ENCODE measurements around the gene SLC39A11. TPM values are rescaled to one million over a fixed set of nuclear protein-coding genes. Genes with fewer than 3 reads are reported as not detected.
"Not testable (repeated sequence)": the region's sequence is repeated elsewhere in the genome, so short reads cannot be mapped to it uniquely, and the experiment has no call there.

Gene SLC39A11
- total RNA-seq, 2 experiments from 2014 or later, result 25.6 to 51.5 TPM

GRCh38 chr17:72786209-72786608 is 306.3 kb downstream of the SLC39A11 start:
- H3K36me3 ChIP-seq (ENCODE audit: insufficient read depth, low read length), result no peaks in the 10 kb centered on the region; the same call in 1 of the 2 replicates
- no peaks in the 10 kb centered on the region for H3K4me1 ChIP-seq (ENCODE audit: insufficient read depth, low read length, poor library complexity, severe bottlenecking)
- no peaks in the 10 kb centered on the region for H3K9me2 ChIP-seq (ENCODE audit: insufficient read depth, low read length)
- POLR2A ChIA-PET, result interaction anchor here (0.6 to 1.7 kb wide), 2 partner anchors 11 to 1734 kb away, joined by 3 to 7 read pairs; no protein-coding TSS in a partner anchor
- H3K4me3 ChIP-seq (ENCODE audit: low read depth, low read length, poor library complexity, severe bottlenecking), result no peak overlapping the region
- intact Hi-C loops (cut with micrococcal nuclease; ENCODE audit: unreplicated experiment), result no loop called here
- DNase-seq (ENCODE audit: low spot score), result no peak
- no peaks in the 10 kb centered on the region for H4K20me1 ChIP-seq (ENCODE audit: insufficient read depth, low read length)
- BruUV-seq (replicated peaks), result no TSS peak
- CTCF ChIA-PET (ENCODE audit: unreplicated experiment), result no interaction called here
- no peaks in the 10 kb centered on the region for H3K79me2 ChIP-seq (ENCODE audit: insufficient read depth, low read depth, low read length)
- no peak for TF ChIP-seq EZH2phosphoT487 (IDR thresholded peaks at IDR 0.05; ENCODE audit: borderline replicate concordance, low read depth, low read length)
- TF ChIP-seq, protein P1, sequence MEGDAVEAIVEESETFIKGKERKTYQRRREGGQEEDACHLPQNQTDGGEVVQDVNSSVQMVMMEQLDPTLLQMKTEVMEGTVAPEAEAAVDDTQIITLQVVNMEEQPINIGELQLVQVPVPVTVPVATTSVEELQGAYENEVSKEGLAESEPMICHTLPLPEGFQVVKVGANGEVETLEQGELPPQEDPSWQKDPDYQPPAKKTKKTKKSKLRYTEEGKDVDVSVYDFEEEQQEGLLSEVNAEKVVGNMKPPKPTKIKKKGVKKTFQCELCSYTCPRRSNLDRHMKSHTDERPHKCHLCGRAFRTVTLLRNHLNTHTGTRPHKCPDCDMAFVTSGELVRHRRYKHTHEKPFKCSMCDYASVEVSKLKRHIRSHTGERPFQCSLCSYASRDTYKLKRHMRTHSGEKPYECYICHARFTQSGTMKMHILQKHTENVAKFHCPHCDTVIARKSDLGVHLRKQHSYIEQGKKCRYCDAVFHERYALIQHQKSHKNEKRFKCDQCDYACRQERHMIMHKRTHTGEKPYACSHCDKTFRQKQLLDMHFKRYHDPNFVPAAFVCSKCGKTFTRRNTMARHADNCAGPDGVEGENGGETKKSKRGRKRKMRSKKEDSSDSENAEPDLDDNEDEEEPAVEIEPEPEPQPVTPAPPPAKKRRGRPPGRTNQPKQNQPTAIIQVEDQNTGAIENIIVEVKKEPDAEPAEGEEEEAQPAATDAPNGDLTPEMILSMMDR (conservative IDR thresholded peaks at IDR 0.05; ENCODE audit: low read length), result no peak
- no peak overlapping the region for H2AFZ ChIP-seq (ENCODE audit: low read length)
- H3K27ac ChIP-seq (ENCODE audit: low read depth, low read length, poor library complexity, severe bottlenecking), result no peak overlapping the region
- no peaks in the 10 kb centered on the region for H3K9me3 ChIP-seq (ENCODE audit: low read length)
- H3K4me2 ChIP-seq (ENCODE audit: low read length), result no peak overlapping the region

GRCh38 chr17:72782985-72783701 is 309.3 kb downstream of the SLC39A11 start:
- no peak overlapping the region for H3K27ac ChIP-seq (ENCODE audit: low read depth, low read length, poor library complexity, severe bottlenecking)
- ChIA-PET POLR2A (interaction anchor here (0.7 kb wide), 1 partner anchor 8 kb away, joined by 3 read pairs; no protein-coding TSS in a partner anchor), CTCF (ENCODE audit: unreplicated experiment) (no interaction called here)
- H3K4me3 ChIP-seq (ENCODE audit: low read depth, low read length, poor library complexity, severe bottlenecking), result no peak overlapping the region
- no peaks in the 10 kb centered on the region for H4K20me1 ChIP-seq (ENCODE audit: insufficient read depth, low read length)
- H3K4me1 ChIP-seq (ENCODE audit: insufficient read depth, low read length, poor library complexity, severe bottlenecking), result no peaks in the 10 kb centered on the region
- DNase-seq (ENCODE audit: low spot score), result no peak
- H3K9me3 ChIP-seq (ENCODE audit: low read length), result no peaks in the 10 kb centered on the region
- H3K4me2 ChIP-seq (ENCODE audit: low read length), result no peak overlapping the region
- no peaks in the 10 kb centered on the region for H3K9me2 ChIP-seq (ENCODE audit: insufficient read depth, low read length)
- H3K36me3 ChIP-seq (ENCODE audit: insufficient read depth, low read length), result no peaks in the 10 kb centered on the region
- H2AFZ ChIP-seq (ENCODE audit: low read length), result no peak overlapping the region
- intact Hi-C loops (cut with micrococcal nuclease; ENCODE audit: unreplicated experiment), result no loop called here
- no peaks in the 10 kb centered on the region for H3K79me2 ChIP-seq (ENCODE audit: insufficient read depth, low read depth, low read length)
- BruUV-seq (replicated peaks), result no TSS peak
- TF ChIP-seq, protein P1 (conservative IDR thresholded peaks at IDR 0.05; ENCODE audit: low read length), result no peak
- TF ChIP-seq EZH2phosphoT487 (IDR thresholded peaks at IDR 0.05; ENCODE audit: borderline replicate concordance, low read depth, low read length), result no peak

GRCh38 chr17:72782437-72782836 is 310.1 kb downstream of the SLC39A11 start:
- H3K9me2 ChIP-seq (ENCODE audit: insufficient read depth, low read length); BruUV-seq (replicated peaks); H3K4me1 ChIP-seq (ENCODE audit: insufficient read depth, low read length, poor library complexity, severe bottlenecking); intact Hi-C loops (cut with micrococcal nuclease; ENCODE audit: unreplicated experiment); DNase-seq (ENCODE audit: low spot score); H2AFZ ChIP-seq (ENCODE audit: low read length); H3K27ac ChIP-seq (ENCODE audit: low read depth, low read length, poor library complexity, severe bottlenecking); H3K79me2 ChIP-seq (ENCODE audit: insufficient read depth, low read depth, low read length); H3K9me3 ChIP-seq (ENCODE audit: low read length); H3K36me3 ChIP-seq (ENCODE audit: insufficient read depth, low read length); H3K4me2 ChIP-seq (ENCODE audit: low read length); H3K4me3 ChIP-seq (ENCODE audit: low read depth, low read length, poor library complexity, severe bottlenecking); H4K20me1 ChIP-seq (ENCODE audit: insufficient read depth, low read length): not testable (repeated sequence)
- CTCF ChIA-PET (ENCODE audit: unreplicated experiment), result interaction anchor here (1.1 kb wide), 1 partner anchor 57 kb away, joined by 3 read pairs; no protein-coding TSS in a partner anchor
- POLR2A ChIA-PET, result interaction anchor here (0.6 kb wide), 1 partner anchor 1041 kb away, joined by 3 read pairs; no protein-coding TSS in a partner anchor

All from OCI-LY7 (cell line).